GM12892 (cell line): ENCODE results near the gene ACTL10.

Source experiments
- DNase-seq: peaks from one replicate; pipeline ENCODE4 v3.0.0; 2011; ENCODE audit not compliant: insufficient read length
- FAIRE-seq: peaks from 2 replicates; lab custom pipeline; 2011; peaks lifted over from hg19 to GRCh38; lab: Jason Lieb, UNC
- POLR2A ChIP-seq: IDR thresholded peaks from 2 replicates; pipeline ENCODE4 v1.6.1; 2011; ENCODE audit warnings: low read depth, low read length, control low read depth
- POLR2AphosphoS5 ChIP-seq: IDR thresholded peaks from 2 replicates; pipeline ENCODE4 v1.6.1; 2011; ENCODE audit warnings: low read depth, low read length, control low read depth
- TAF1 ChIP-seq: IDR thresholded peaks from 2 replicates; pipeline ENCODE4 v1.6.1; 2011; ENCODE audit warnings: low read depth, mild to moderate bottlenecking, control low read depth, low read length, borderline replicate concordance

ACTL10 gene

GRCh38 chr20:33676121-33676520 lies 9.4 kb downstream of the ACTL10 start:
- FAIRE-seq (no peak), DNase-seq (no peak)
- TF ChIP-seq TAF1 (no peak), POLR2A (no peak), POLR2AphosphoS5 (no peak; the same call in 1 of the 2 replicates)

DNA sequence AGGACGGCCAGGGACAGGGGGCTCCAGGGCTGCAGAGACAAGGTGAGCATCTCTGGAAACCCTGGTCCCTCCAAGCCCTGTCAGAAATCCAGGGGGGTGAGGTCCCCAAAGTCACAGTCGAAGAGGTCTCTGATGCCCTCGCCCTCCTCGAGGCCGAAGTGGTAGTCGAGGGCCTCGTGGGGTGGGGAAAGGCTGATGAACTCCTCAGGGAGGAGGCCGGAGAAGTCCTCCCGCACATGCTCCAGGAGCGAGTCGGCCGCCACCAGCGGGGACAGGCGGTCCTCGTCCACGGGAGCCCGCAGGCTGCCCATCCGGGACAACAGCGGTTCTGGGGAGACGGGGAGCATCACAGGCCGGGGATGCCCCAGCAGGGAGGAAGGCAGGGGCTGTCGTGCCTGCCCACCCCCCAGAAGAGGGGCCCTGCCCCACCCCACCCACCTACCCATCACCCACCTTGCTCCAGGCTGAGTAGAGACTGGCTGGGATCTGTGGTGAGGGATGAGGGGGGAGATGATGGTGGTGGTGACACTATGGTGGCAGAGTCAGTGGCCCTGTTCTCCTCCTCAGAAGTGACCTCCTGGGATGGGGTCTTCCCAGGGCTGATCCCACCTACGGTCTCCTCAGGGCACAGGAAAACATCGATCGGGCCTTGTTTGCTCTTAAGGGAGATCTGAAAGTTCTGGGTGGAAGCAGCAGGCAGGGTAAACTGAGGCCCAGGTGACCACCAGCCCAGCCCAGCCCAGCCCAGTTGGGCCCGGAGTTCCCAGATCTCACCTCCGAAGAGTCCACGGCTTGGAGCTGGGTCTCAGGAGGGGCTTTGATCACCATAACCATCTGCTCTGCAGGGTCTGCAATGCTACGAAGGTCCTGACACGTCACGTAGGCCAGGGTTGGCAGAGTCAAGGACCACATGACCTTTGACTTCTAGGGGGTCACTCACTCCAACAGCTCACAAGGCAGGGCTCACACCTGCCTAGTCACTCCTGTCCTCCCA lies 10.2 kb downstream of the ACTL10 start:
- no peak for TF ChIP-seq TAF1
- TF ChIP-seq POLR2AphosphoS5, result no peak; the same call in 1 of the 2 replicates
- TF ChIP-seq POLR2A, result no peak
- FAIRE-seq (no peak), DNase-seq (no peak)

DNA sequence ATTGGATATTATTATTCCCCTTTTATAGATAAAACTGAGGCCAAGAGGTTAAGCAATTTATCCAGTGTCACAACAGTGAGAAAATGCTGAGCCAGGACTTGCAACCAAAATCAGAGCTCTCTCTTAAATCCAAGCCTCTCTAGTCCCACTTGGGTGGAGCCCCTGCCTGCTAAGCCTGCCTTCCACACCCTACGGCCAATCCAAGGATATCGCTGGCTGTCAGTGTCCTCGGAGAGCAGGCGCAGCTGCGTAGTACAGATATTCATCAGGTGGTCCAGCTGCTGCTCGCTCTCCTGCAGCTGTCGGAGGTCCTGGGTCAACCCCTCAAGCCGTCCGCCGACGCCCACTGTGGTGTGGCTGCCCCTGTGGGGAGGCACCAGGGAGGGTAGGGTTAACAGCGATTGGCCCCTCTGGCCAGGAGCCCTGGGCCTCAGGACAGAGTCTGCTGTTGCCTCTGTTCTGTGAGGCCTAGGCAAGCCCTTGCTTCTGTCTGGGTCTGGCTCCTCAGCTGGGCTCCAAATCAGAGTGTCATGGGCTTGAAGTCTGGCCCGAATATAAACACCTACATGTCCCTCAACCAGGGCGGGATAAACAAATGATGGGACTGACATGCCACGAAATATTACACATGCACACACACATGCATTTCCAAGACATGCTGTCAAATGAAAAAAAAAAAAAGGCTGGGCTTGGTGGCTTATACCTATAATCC lies 11.4 kb downstream of the ACTL10 start:
- FAIRE-seq (no peak), DNase-seq (no peak)
- TF ChIP-seq TAF1 (no peak), POLR2AphosphoS5 (no peak), POLR2A (no peak; the same call in 1 of the 2 replicates)

- DNase-seq (peak; percentile 71), FAIRE-seq (peak; percentile 77)
- TF ChIP-seq POLR2A (peak; percentile 60), POLR2AphosphoS5 (0 out of 2 replicates have a peak, but pooled peaks have one; percentile 49), TAF1 (no peak)
These were observed 13.2 kb downstream of the ACTL10 start for GRCh38 chr20:33679758-33680485.

GRCh38 chr20:33680686-33681085 lies 13.9 kb downstream of the ACTL10 start:
- DNase-seq (no peak), FAIRE-seq (no peak)
- no peak for TF ChIP-seq POLR2A
- no peak for TF ChIP-seq POLR2AphosphoS5
- TF ChIP-seq TAF1, result no peak

GRCh38 chr20:33681288-33681687 lies 14.5 kb downstream of the ACTL10 start:
- no peak for TF ChIP-seq TAF1
- TF ChIP-seq POLR2A, result no peak
- no peak for TF ChIP-seq POLR2AphosphoS5
- FAIRE-seq (no peak), DNase-seq (no peak)

GRCh38 chr20:33681728-33682353 lies 15.1 kb downstream of the ACTL10 start:
- TF ChIP-seq POLR2AphosphoS5 (no peak; the same call in 1 of the 2 replicates), TAF1 (no peak), POLR2A (no peak)
- FAIRE-seq, result no peak
- DNase-seq, result no peak

- FAIRE-seq (no peak), DNase-seq (no peak)
- TF ChIP-seq POLR2A (no peak), POLR2AphosphoS5 (no peak), TAF1 (no peak)
These were observed 18.0 kb downstream of the ACTL10 start for GRCh38 chr20:33684533-33685327.

DNA sequence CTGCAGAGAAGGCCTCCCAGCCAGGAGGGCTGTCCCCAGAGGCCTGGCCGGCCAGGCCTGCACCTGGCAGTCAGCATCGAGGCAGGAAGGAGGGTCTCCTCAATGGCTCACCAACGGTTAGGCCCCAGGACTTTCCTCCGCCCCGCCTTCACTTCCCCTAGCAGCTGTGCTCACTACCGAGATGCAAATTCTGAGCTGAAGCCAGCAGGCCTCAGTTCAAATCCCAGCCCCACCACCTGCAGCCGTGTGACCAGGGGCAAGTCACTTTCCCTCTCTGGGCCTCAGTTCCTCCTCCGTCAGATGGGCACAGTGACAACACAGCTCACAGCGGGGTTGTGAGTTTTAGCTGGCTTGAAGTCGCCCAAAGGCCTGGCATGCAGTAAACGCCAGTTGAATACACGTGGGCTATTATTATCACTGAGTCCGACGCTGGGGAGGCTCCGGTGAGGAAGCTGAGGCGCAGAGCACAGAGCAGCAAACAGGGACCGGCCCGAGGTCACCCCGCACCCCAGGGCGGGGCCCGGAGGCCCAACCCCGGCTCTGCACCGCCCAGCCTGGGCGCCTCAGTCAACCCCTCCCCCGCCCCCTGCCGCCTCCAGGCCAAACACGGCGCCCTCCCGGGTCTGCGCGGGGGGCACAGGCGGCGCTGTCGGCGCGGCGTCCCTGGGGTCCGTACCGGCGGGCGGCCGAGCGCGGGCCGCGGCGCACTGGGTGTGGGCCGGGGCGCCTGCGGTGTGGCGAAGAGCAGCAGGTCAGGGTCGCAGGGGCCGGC lies 18.8 kb downstream of the ACTL10 start:
- TF ChIP-seq POLR2A (peak; percentile 54; the same call in 1 of the 2 replicates), TAF1 (no peak)
- FAIRE-seq (peak; percentile 86), DNase-seq (peak; percentile 79)
